Esophagus muscularis mucosa (tissue), 4 donors: Measurements from ENCODE around the gene MRPL54. TPM values are rescaled to one million over a fixed set of nuclear protein-coding genes. Genes with fewer than 3 reads are reported as not detected.

Experiments
- DNase-seq: peaks from one replicate; pipeline ENCODE4 v3.0.0-alpha.2; 2017; ENCODE audit errors: extremely low spot score
- H3K27ac ChIP-seq, 4 donors: fragments of 200-600 bp; sonication (generic); replicated peaks in 1 of 4; 1 replicate in 3 of 4; 2 replicates in 1 of 4; pipeline ENCODE4 v1.5.1; 2016 to 2019; ENCODE audit warnings: mild to moderate bottlenecking in 1 of 4
- H3K27me3 ChIP-seq, 4 donors: fragments of 200-600 bp; sonication (generic); one replicate each; pipeline versions ENCODE4 v1.5.1 to v1.6.0; 2016 to 2019
- H3K36me3 ChIP-seq, 4 donors: fragments of 200-600 bp; sonication (generic); one replicate each; pipeline ENCODE4 v1.5.1; 2016 to 2019
- H3K4me1 ChIP-seq, 4 donors: fragments of 200-600 bp; sonication (generic); one replicate each; pipeline ENCODE4 v1.5.1; 2016 to 2019
- H3K4me3 ChIP-seq, 4 donors: fragments of 200-600 bp; sonication (generic); 1 replicate in 2 of 4; 2 replicates in 2 of 4; pipeline ENCODE4 v1.5.1; 2016 to 2019; ENCODE audit warnings: mild to moderate bottlenecking in 4 of 4, moderate library complexity in 1 of 4
- H3K9me3 ChIP-seq, 4 donors: fragments of 200-600 bp; sonication (generic); 1 replicate in 3 of 4; 2 replicates in 1 of 4; pipeline ENCODE4 v1.5.1; 2016 to 2019
- EP300 ChIP-seq: sonication (generic); formaldehyde crosslinking; IDR thresholded peaks from one replicate; pipeline ENCODE4 v1.6.1; 2017; ENCODE audit warnings: antibody characterized with exemption
- POLR2A ChIP-seq: fragments of 450-650 bp; IDR thresholded peaks from one replicate; pipeline ENCODE4 v1.6.1; 2017; ENCODE audit warnings: antibody characterized with exemption, moderate library complexity, mild to moderate bottlenecking, low read depth
- POLR2AphosphoS5 ChIP-seq, 2 donors: sonication (generic); formaldehyde crosslinking; IDR thresholded peaks; one replicate each; pipeline ENCODE4 v1.6.1; 2017; ENCODE audit warnings: antibody characterized with exemption in 2 of 2
- WGBS: methylation state at CpG from one replicate; pipeline ENCODE4 v1.1.5; 2018; 5-methylcytosine and 5-hydroxymethylcytosine counted together
- intact Hi-C: fragments of 100-400 bp; cut with DNase I; formaldehyde crosslinking; loops from one replicate; pipeline ENCODE4 v1.15.1; 2023
- small RNA-seq, 3 donors: library from RNA; depleted of rRNA; stranded (forward); fragments of <200 nt; gene quantifications; one replicate each; pipeline ENCODE3, GENCODE V24; 2016
- total RNA-seq, 4 donors: library from RNA; depleted of rRNA; stranded (reverse); fragments of >200 nt; gene quantifications; one replicate each; pipeline versions ENCODE4 v1.1.0 to v1.2.1, GENCODE V29; 2016
- TF ChIP-seq, protein P1 (sequence below), 3 experiments: fragments of 200-600 bp in 2 of 3; fragments of 450-650 bp in 1 of 3; sonication (generic) in 2 of 3; IDR thresholded peaks; one replicate each; pipeline ENCODE4 v1.5.1; 2017 to 2019; ENCODE audit warnings: antibody characterized with exemption in 3 of 3, mild to moderate bottlenecking in 2 of 3, moderate library complexity in 1 of 3

MRPL54 gene
- total RNA-seq, 4 donors from 2014 or later = 45.2 to 84.3 (median 77.4) TPM

DNA sequence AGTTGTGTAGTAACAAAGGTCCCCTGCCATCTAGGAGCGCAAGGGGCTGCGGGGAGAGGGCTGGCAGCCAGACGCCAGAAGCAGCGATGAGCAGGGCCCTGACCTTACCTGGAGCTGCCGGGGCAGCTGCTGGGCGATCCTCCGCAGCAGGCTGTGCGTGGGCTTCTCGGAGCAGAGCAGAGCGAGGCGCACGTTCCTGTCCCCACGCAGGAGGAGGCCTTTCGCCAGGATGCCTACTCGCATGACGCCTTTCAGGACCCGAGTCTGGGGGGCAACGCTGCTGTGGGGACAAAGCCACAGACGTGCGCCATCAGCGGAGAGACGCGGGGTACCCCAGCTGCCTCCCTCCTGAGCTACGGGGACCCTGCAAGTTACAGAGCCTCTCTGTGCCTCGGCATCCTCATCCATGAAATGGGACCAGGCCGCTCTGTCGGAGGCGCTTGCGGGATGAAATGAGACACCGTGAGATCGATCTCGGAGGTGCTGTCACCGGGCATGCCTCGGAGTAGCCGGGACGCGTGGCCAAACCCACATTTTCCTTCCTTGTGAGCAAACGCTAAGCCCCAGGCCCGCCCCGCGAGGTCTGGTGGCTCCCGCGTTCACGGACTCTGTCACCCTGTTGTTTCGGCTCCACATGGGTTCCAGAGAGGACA is 54.2 kb downstream of the MRPL54 start:
- TF ChIP-seq POLR2AphosphoS5 (IDR thresholded peaks at IDR 0.05) (no peak), EP300 (no peak), POLR2A (no peak)
- TF ChIP-seq, protein P1, sequence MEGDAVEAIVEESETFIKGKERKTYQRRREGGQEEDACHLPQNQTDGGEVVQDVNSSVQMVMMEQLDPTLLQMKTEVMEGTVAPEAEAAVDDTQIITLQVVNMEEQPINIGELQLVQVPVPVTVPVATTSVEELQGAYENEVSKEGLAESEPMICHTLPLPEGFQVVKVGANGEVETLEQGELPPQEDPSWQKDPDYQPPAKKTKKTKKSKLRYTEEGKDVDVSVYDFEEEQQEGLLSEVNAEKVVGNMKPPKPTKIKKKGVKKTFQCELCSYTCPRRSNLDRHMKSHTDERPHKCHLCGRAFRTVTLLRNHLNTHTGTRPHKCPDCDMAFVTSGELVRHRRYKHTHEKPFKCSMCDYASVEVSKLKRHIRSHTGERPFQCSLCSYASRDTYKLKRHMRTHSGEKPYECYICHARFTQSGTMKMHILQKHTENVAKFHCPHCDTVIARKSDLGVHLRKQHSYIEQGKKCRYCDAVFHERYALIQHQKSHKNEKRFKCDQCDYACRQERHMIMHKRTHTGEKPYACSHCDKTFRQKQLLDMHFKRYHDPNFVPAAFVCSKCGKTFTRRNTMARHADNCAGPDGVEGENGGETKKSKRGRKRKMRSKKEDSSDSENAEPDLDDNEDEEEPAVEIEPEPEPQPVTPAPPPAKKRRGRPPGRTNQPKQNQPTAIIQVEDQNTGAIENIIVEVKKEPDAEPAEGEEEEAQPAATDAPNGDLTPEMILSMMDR (IDR thresholded peaks at IDR 0.05) = no peak
- peaks cover 0 to 17% (median 0%) of the 10 kb centered on the region in 4 donors for H3K27me3 ChIP-seq
- no peaks in the 10 kb centered on the region for H3K36me3 ChIP-seq
- H3K27ac ChIP-seq = no peak overlapping the region
- no peak overlapping the region for H3K4me3 ChIP-seq
- peaks cover 6 to 10% (median 8%) of the 10 kb centered on the region in 4 donors for H3K4me1 ChIP-seq
- 89% methylated on average over 26 of the region's 45 CpGs for WGBS
- H3K9me3 ChIP-seq = no peaks in the 10 kb centered on the region
- intact Hi-C loops = no loop called here
- no peak for DNase-seq

Small RNAs within 50 kb of the gene (small RNA-seq; reads per million reads assigned to genes)
- gene AC005777.1 = 0 reads per million in 3 donors

Other genes starting within 250 kb of the MRPL54 start
- gene TEKTIP1, start 223.5 kb upstream of the MRPL54 start, total RNA-seq = not detected
- 10 to 100 TPM; 28.2 to 87.0 (median 62.4) TPM for gene MFSD12, start 205.1 kb upstream of the MRPL54 start, total RNA-seq
- gene HMG20B, start 189.7 kb upstream of the MRPL54 start, total RNA-seq = 100 to 1,000 TPM; 136 to 202 (median 161) TPM
- gene GIPC3, start 177.2 kb upstream of the MRPL54 start, total RNA-seq = 10 to 100 TPM in 1 of 4 donors, 1 to 10 TPM in 3; 4.1 to 17.5 (median 4.9) TPM
- gene TBXA2R, start 155.8 kb upstream of the MRPL54 start, total RNA-seq = 10 to 100 TPM in 1 of 4 donors, 1 to 10 TPM in 3; 4.8 to 17.2 (median 7.7) TPM
- 10 to 100 TPM; 28.7 to 45.0 (median 34.2) TPM for gene CACTIN, start 135.9 kb upstream of the MRPL54 start, total RNA-seq
- gene PIP5K1C, start 62.2 kb upstream of the MRPL54 start, total RNA-seq = 100 to 1,000 TPM in 2 of 4 donors, 10 to 100 TPM in 2; 73.2 to 180 (median 99.9) TPM
- 1 to 10 TPM in 1 of 4 donors, under 1 TPM in 2, not detected in 1; 0.06 to 4.2 (median 0.17) TPM for gene TJP3, start 54.3 kb upstream of the MRPL54 start, total RNA-seq
- gene APBA3, start 990 bp upstream of the MRPL54 start, total RNA-seq = 10 to 100 TPM; 13.7 to 40.5 (median 24.4) TPM
- gene RAX2, start 9.5 kb downstream of the MRPL54 start, total RNA-seq = not detected
- 1 to 10 TPM in 3 of 4 donors, under 1 TPM in 1; 0.13 to 2.9 (median 1.8) TPM for gene MATK, start 23.7 kb downstream of the MRPL54 start, total RNA-seq
- under 1 TPM in 1 of 4 donors, not detected in 3; 0.69 TPM for gene ZFR2, start 106.4 kb downstream of the MRPL54 start, total RNA-seq
- 1 to 10 TPM in 1 of 4 donors, under 1 TPM in 3; 0.42 to 1.3 (median 0.82) TPM for gene ATCAY, start 118.0 kb downstream of the MRPL54 start, total RNA-seq
- gene NMRK2, start 170.4 kb downstream of the MRPL54 start, total RNA-seq = 1 to 10 TPM in 1 of 4 donors, under 1 TPM in 2, not detected in 1; 0.39 to 2.1 (median 0.69) TPM
- gene DAPK3, start 208.4 kb downstream of the MRPL54 start, total RNA-seq = 100 to 1,000 TPM; 140 to 226 (median 212) TPM
- gene EEF2, start 222.8 kb downstream of the MRPL54 start, total RNA-seq = 1,000 to 10,000 TPM; 2,280 to 3,286 (median 2,635) TPM
- gene PIAS4, start 245.1 kb downstream of the MRPL54 start, total RNA-seq = 10 to 100 TPM; 16.6 to 34.1 (median 24.8) TPM